GM12878 (cell line): ENCODE data around the gene EPHA1. TPM values are rescaled to one million over a fixed set of nuclear protein-coding genes. Genes with fewer than 3 reads are reported as not detected.

Experiments
- ATAC-seq: fragments of 200-7000 bp; cut with Tn5 transposase; 3 replicates; pipeline ENCODE4 v1.9.1; 2020; ENCODE audit warnings: mild to moderate bottlenecking, moderate library complexity
- BruUV-seq: library from RNA; stranded (reverse); fragments of 400-500 nt; replicated peaks from 2 replicates; lab custom pipeline; 2021; lab: Mats Ljungman, UMichigan
- CTCF ChIA-PET: fragments of 300-600 bp; sonication (Branson Sonifier 250); formaldehyde crosslinking; extraction: SDS; loops from one replicate; lab custom pipeline; 2021; ENCODE audit warnings: inconsistent platforms; lab: Yijun Ruan, JAX
- POLR2A ChIA-PET: fragments of 350-600 bp; formaldehyde crosslinking; extraction: SDS; loops from one replicate; lab custom pipeline; 2021; ENCODE audit warnings: inconsistent platforms; lab: Charles Lee
- RAD21 ChIA-PET: fragments of 300-600 bp; sonication (Branson Sonifier 250); formaldehyde crosslinking; loops from one replicate; lab custom pipeline; 2023; ENCODE audit warnings: antibody characterized with exemption; ENCODE audit not compliant: unreplicated experiment; lab: Charles Lee
- SMC1A ChIA-PET: fragments of 300-600 bp; sonication (Branson Sonifier 250); formaldehyde crosslinking; loops from one replicate; lab custom pipeline; 2023; ENCODE audit not compliant: unreplicated experiment, uncharacterized antibody; lab: Charles Lee
- DNase-seq: peaks from one replicate; pipeline ENCODE4 v3.0.0-alpha.2; 2011; ENCODE audit warnings: low read depth, low spot score
- FAIRE-seq: peaks from 3 replicates; lab custom pipeline; 2011; peaks lifted over from hg19 to GRCh38; lab: Jason Lieb, UNC
- H2AFZ ChIP-seq: 2 replicates; pipeline ENCODE4 v1.6.0; 2011; ENCODE audit warnings: low read depth, low read length, control low read depth; ENCODE audit not compliant: control insufficient read depth
- H3K27ac ChIP-seq: 2 replicates; pipeline ENCODE4 v1.5.1; 2011; ENCODE audit warnings: control low read depth; ENCODE audit not compliant: control insufficient read depth, insufficient read depth
- H3K27me3 ChIP-seq, 2 experiments: replicated peaks in 1 of 2; 2 replicates each; pipeline versions ENCODE4 v1.6.0 to v1.6.1; 2011; ENCODE audit warnings: low read length in 1 of 2; ENCODE audit not compliant: control insufficient read depth in 2 of 2, insufficient read depth in 2 of 2
- H3K36me3 ChIP-seq, 2 experiments: 2 replicates each; pipeline ENCODE4 v1.5.1; 2011; ENCODE audit warnings: low read length in 1 of 2; ENCODE audit not compliant: control insufficient read depth in 2 of 2, insufficient read depth in 2 of 2
- H3K4me1 ChIP-seq: 2 replicates; pipeline ENCODE4 v1.6.1; 2011; ENCODE audit warnings: mild to moderate bottlenecking, low read length, moderate library complexity, mixed read lengths; ENCODE audit not compliant: control insufficient read depth, insufficient read depth
- H3K4me2 ChIP-seq: 2 replicates; pipeline ENCODE4 v1.6.0; 2011; ENCODE audit warnings: control low read depth; ENCODE audit not compliant: control insufficient read depth, insufficient read depth
- H3K4me3 ChIP-seq: fragments of 200-600 bp; sonication (generic); 2 replicates; pipeline ENCODE4 v1.5.1; 2016
- H3K79me2 ChIP-seq: 2 replicates; pipeline ENCODE4 v1.6.0; 2011; ENCODE audit warnings: low read length; ENCODE audit not compliant: control insufficient read depth, insufficient read depth
- H3K9ac ChIP-seq: 2 replicates; pipeline ENCODE4 v1.8.0; 2011; ENCODE audit warnings: low read length, control low read depth, mixed read lengths; ENCODE audit not compliant: control insufficient read depth, insufficient read depth
- H3K9me3 ChIP-seq: replicated peaks from 3 replicates; pipeline ENCODE4 v1.5.1; 2011; ENCODE audit warnings: mild to moderate bottlenecking, low read length; ENCODE audit not compliant: control insufficient read depth, insufficient read depth
- H4K20me1 ChIP-seq: 2 replicates; pipeline ENCODE4 v1.6.0; 2011; ENCODE audit not compliant: control insufficient read depth, insufficient read depth
- BACH1 ChIP-seq: fragments of 450-650 bp; IDR thresholded peaks from 2 replicates; pipeline ENCODE4 v1.6.1; 2017; ENCODE audit warnings: mild to moderate bottlenecking, borderline replicate concordance
- BRCA1 ChIP-seq: IDR thresholded peaks from 2 replicates; pipeline ENCODE4 v1.6.1; 2011; ENCODE audit warnings: low read depth, low read length, improper control_type of control experiment
- ESRRA ChIP-seq: IDR thresholded peaks from 2 replicates; pipeline ENCODE4 v1.6.1; 2012; ENCODE audit warnings: mild to moderate bottlenecking, low read length, improper control_type of control experiment
- MEF2B ChIP-seq: fragments of 450-650 bp; IDR thresholded peaks from 2 replicates; pipeline ENCODE4 v1.6.1; 2018; ENCODE audit warnings: mild to moderate bottlenecking, moderate library complexity; ENCODE audit not compliant: partially characterized antibody, poor library complexity, severe bottlenecking
- MYB ChIP-seq: fragments of 150-350 bp; IDR thresholded peaks from 2 replicates; pipeline ENCODE4 v1.6.1; 2014; ENCODE audit warnings: mild to moderate bottlenecking, low read depth, low read length, borderline replicate concordance
- NR2C1 ChIP-seq: fragments of 450-650 bp; IDR thresholded peaks from 2 replicates; pipeline ENCODE4 v1.6.1; 2017; ENCODE audit warnings: antibody characterized with exemption, mild to moderate bottlenecking, moderate library complexity
- RELA ChIP-seq: fragments of 450-650 bp; IDR thresholded peaks from 2 replicates; pipeline ENCODE4 v1.8.0; 2014; ENCODE audit warnings: borderline replicate concordance; ENCODE audit not compliant: partially characterized antibody
- SREBF2 ChIP-seq: IDR thresholded peaks from 2 replicates; pipeline ENCODE4 v1.6.1; 2012; ENCODE audit warnings: mild to moderate bottlenecking, low read length
- STAT3 ChIP-seq: IDR thresholded peaks from 2 replicates; pipeline ENCODE4 v1.6.1; 2011; ENCODE audit warnings: low read depth, low read length, improper control_type of control experiment
- TCF12 ChIP-seq: IDR thresholded peaks from 2 replicates; pipeline ENCODE4 v1.6.1; 2011; ENCODE audit warnings: low read depth, mild to moderate bottlenecking, low read length
- ZNF217 ChIP-seq: fragments of 450-650 bp; IDR thresholded peaks from 2 replicates; pipeline ENCODE4 v1.6.1; 2017; ENCODE audit warnings: antibody characterized with exemption, mild to moderate bottlenecking
- ZNF274 ChIP-seq: IDR thresholded peaks from one replicate; pipeline ENCODE4 v1.8.0; 2011; ENCODE audit not compliant: insufficient read length, insufficient read depth
- WGBS: methylation state at CpG from one replicate; pipeline ENCODE4 v1.1.6; 2016; ENCODE audit warnings: low lambda C conversion rate; ENCODE audit not compliant: insufficient replicate concordance, insufficient coverage; ENCODE audit errors: missing lambda C conversion rate; 5-methylcytosine and 5-hydroxymethylcytosine counted together
- in situ Hi-C: fragments of 300-500 bp; cut with MboI; formaldehyde crosslinking; loops from 9 replicates; pipeline ENCODE4 v1.14.3; 2018; ENCODE audit warnings: mixed read lengths
- intact Hi-C: fragments of 100-400 bp; cut with micrococcal nuclease; formaldehyde crosslinking; loops from one replicate; pipeline ENCODE4 v1.14.2; 2022; ENCODE audit not compliant: unreplicated experiment
- polyA plus RNA-seq, 11 experiments: library from polyadenylated mRNA; depleted of rRNA in 4 of 11; unstranded in 6 of 11; stranded (reverse) in 5 of 11; fragments of >200 nt; fragmentation: Nextera tagmentation in 4 of 11; fragmentation: Illumina TruSeq in 1 of 11; extraction: Ambion mirVana in 4 of 11; extraction: Trizol in 1 of 11; gene quantifications; 1 replicate in 1 of 11; 2 replicates in 10 of 11; pipeline versions ENCODE4 v1.2.1 to v1.2.3, GENCODE V29; 2011 to 2016; ENCODE audit warnings: inconsistent platforms in 2 of 11, missing spikeins in 2 of 11, low read depth in 1 of 11
- total RNA-seq, 4 experiments: library from RNA; depleted of rRNA in 3 of 4; stranded (reverse); fragments of >200 nt in 3 of 4; fragmentation: Illumina TruSeq in 1 of 4; extraction: Trizol in 1 of 4; gene quantifications; 2 replicates each; pipeline versions ENCODE4 v1.2.1 to v1.2.3, GENCODE V29; 2013 to 2021

The EPHA1 gene
- total and polyA plus RNA-seq, 10 of the 15 experiments (the other 5 are each of a cell fraction or from before 2014, with no cell fraction given) = 0.11 to 0.35 (median 0.24) TPM; not detected in 6

DNA sequence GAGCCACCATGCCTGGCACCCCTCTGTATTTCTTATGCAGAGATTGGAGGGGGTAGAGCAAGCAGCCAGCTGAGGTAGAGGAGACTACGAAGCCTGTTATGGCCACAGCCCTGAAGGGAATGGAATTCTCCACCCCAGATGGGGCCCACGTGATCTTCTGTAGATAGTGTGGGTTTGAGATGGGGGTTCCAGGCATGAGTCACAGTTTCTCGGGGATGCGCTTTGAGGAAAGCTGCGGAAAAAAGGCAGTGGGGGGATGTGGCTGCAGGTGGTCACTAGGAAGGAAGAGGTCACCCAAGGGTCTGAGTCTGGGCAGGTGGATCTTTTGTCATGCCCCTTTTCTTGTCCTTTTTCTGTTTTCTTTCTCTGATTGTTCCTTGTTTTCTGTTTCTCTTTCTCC is 57.6 kb downstream of the EPHA1 start (continued):
- TF ChIP-seq RELA (no peak), BRCA1 (no peak)

GRCh38 chr7:143347950-143348349 is 60.7 kb downstream of the EPHA1 start:
- Histone ChIP-seq H3K79me2 (no peaks in the 10 kb centered on the region), H3K9ac (no peak overlapping the region), H3K36me3 (no peaks in the 10 kb centered on the region), H4K20me1 (no peaks in the 10 kb centered on the region), H2AFZ (no peak overlapping the region), H3K9me3 (no peaks in the 10 kb centered on the region), H3K4me1 (no peaks in the 10 kb centered on the region), H3K4me2 (no peak overlapping the region), H3K4me3 (no peak overlapping the region), H3K27me3 (peaks cover 2 to 10% of the 10 kb centered on the region in 2 experiments; a peak in 3 of 4 replicates), H3K27ac (no peak overlapping the region)
- no TSS peak for BruUV-seq
- ATAC-seq (no peak), FAIRE-seq (no peak), DNase-seq (no peak)
- in situ Hi-C loops = no loop called here
- TF ChIP-seq MYB = no peak
- no peak for TF ChIP-seq ZNF274
- TF ChIP-seq STAT3 = no peak
- no peak for TF ChIP-seq MEF2B
- no peak for TF ChIP-seq TCF12
- TF ChIP-seq NR2C1 = no peak
- TF ChIP-seq ESRRA = no peak
- TF ChIP-seq ZNF217 = no peak
- TF ChIP-seq SREBF2 = no peak
- TF ChIP-seq BACH1 = no peak
- WGBS = 60% methylated on average over 5 of the region's 5 CpGs
- ChIA-PET CTCF (interaction anchor here (0.9 kb wide), 1 partner anchor 68 kb away, joined by 3 read pairs; no protein-coding TSS in a partner anchor), POLR2A (no interaction called here), RAD21 (no interaction called here), SMC1A (no interaction called here)
- intact Hi-C loops = no loop called here
